H1 (cell line): ENCODE measurements around the gene ADAMTS9. TPM values are rescaled to one million over a fixed set of nuclear protein-coding genes. Genes with fewer than 3 reads are reported as not detected.

Experiments used
- CTCF ChIA-PET: fragments of 300-600 bp; sonication (Branson Sonifier 250); formaldehyde crosslinking; loops from one replicate; lab custom pipeline; 2021; ENCODE audit not compliant: partially characterized antibody; lab: Charles Lee
- POLR2A ChIA-PET: fragments of 300-600 bp; sonication (Branson Sonifier 250); formaldehyde crosslinking; loops from one replicate; lab custom pipeline; 2021; ENCODE audit warnings: inconsistent platforms; ENCODE audit not compliant: partially characterized antibody; lab: Charles Lee
- DNase-seq, 2 experiments: peaks; one replicate each; pipeline versions ENCODE4 v3.0.0 to v3.0.0-alpha.2; 2010 to 2022; ENCODE audit warnings: low spot score in 2 of 2, low read depth in 1 of 2, mixed read lengths in 1 of 2
- FAIRE-seq: peaks from 2 replicates; lab custom pipeline; 2011; peaks lifted over from hg19 to GRCh38; lab: Jason Lieb, UNC
- H2AFZ ChIP-seq: 2 replicates; pipeline ENCODE4 v1.8.1; 2012; ENCODE audit warnings: low read length, inconsistent platforms
- H2AK5ac ChIP-seq: 2 replicates; pipeline ENCODE4 v1.6.1; 2013; ENCODE audit warnings: low read depth, low read length
- H2BK120ac ChIP-seq: replicated peaks from 2 replicates; pipeline ENCODE3; 2013; ENCODE audit warnings: low read depth, low read length, inconsistent platforms
- H2BK12ac ChIP-seq: 2 replicates; pipeline ENCODE4 v1.6.1; 2013; ENCODE audit warnings: low read depth, low read length
- H2BK15ac ChIP-seq: 2 replicates; pipeline ENCODE4 v1.6.1; 2013; ENCODE audit warnings: low read length
- H2BK20ac ChIP-seq: 2 replicates; pipeline ENCODE4 v1.6.1; 2013; ENCODE audit warnings: low read length
- H2BK5ac ChIP-seq: 2 replicates; pipeline ENCODE4 v1.6.1; 2013; ENCODE audit warnings: low read depth, low read length
- H3K14ac ChIP-seq: 2 replicates; pipeline ENCODE4 v1.6.1; 2013; ENCODE audit warnings: inconsistent platforms; ENCODE audit not compliant: insufficient read length
- H3K18ac ChIP-seq: 2 replicates; pipeline ENCODE4 v1.6.1; 2013; ENCODE audit warnings: low read length; ENCODE audit errors: extremely low read depth
- H3K23ac ChIP-seq: 2 replicates; pipeline ENCODE4 v1.6.1; 2013; ENCODE audit warnings: inconsistent platforms; ENCODE audit not compliant: insufficient read length
- H3K23me2 ChIP-seq: 2 replicates; pipeline ENCODE4 v1.6.1; 2013; ENCODE audit warnings: low read depth, low read length
- H3K27ac ChIP-seq: 2 replicates; pipeline ENCODE4 v1.6.1; 2011; ENCODE audit warnings: low read depth, low read length, inconsistent platforms
- H3K27me3 ChIP-seq, 4 experiments: replicated peaks in 1 of 4; 1 replicate in 1 of 4; 2 replicates in 3 of 4; pipeline versions ENCODE4 v1.6.1 to v1.8.1; 2011 to 2013; ENCODE audit warnings: low read length in 3 of 4, mild to moderate bottlenecking in 3 of 4, inconsistent platforms in 2 of 4, mixed read lengths in 2 of 4, moderate library complexity in 1 of 4; ENCODE audit not compliant: control insufficient read depth in 3 of 4, insufficient read depth in 3 of 4; ENCODE audit errors: extremely low read depth in 1 of 4
- H3K36me3 ChIP-seq, 4 experiments: 2 replicates each; pipeline versions ENCODE4 v1.6.1 to v1.8.1; 2011 to 2013; ENCODE audit warnings: mild to moderate bottlenecking in 4 of 4, low read length in 3 of 4, moderate library complexity in 2 of 4, control low read depth in 1 of 4, inconsistent platforms in 1 of 4; ENCODE audit not compliant: insufficient read depth in 4 of 4, control insufficient read depth in 2 of 4
- H3K4ac ChIP-seq: replicated peaks from 2 replicates; pipeline ENCODE3; 2013; ENCODE audit warnings: low read length, low read depth, mixed read lengths, inconsistent platforms; ENCODE audit not compliant: insufficient read length
- H3K4me1 ChIP-seq, 4 experiments: replicated peaks in 1 of 4; 1 replicate in 1 of 4; 2 replicates in 3 of 4; pipeline versions ENCODE4 v1.6.1 to v1.8.1; 2011 to 2013; ENCODE audit warnings: low read length in 3 of 4, inconsistent platforms in 2 of 4, mixed read lengths in 1 of 4; ENCODE audit not compliant: insufficient read depth in 4 of 4, control insufficient read depth in 3 of 4
- H3K4me2 ChIP-seq, 2 experiments: 2 replicates each; pipeline versions ENCODE4 v1.6.1 to v1.8.1; 2011 to 2013; ENCODE audit warnings: low read depth in 2 of 2, low read length in 2 of 2, control low read depth in 1 of 2, inconsistent platforms in 1 of 2, mild to moderate bottlenecking in 1 of 2; ENCODE audit not compliant: insufficient read depth in 1 of 2
- H3K4me3 ChIP-seq, 4 experiments: fragments of 200-600, 300-600 bp in 1 of 4; sonication (generic), shearing (Covaris generic), sonication (Bioruptor Twin) in 1 of 4; 2 replicates each; pipeline versions ENCODE4 v1.5.1 to v1.8.1; 2011 to 2016; ENCODE audit warnings: low read length in 4 of 4, low read depth in 3 of 4, control low read depth in 2 of 4, inconsistent platforms in 2 of 4, mild to moderate bottlenecking in 2 of 4, mixed read lengths in 1 of 4, moderate library complexity in 1 of 4; ENCODE audit not compliant: insufficient read depth in 2 of 4; ENCODE audit errors: extremely low read depth in 1 of 4
- H3K56ac ChIP-seq: replicated peaks from 2 replicates; pipeline ENCODE3; 2013; ENCODE audit warnings: low read depth, mild to moderate bottlenecking, mixed read lengths, low read length, inconsistent platforms; ENCODE audit not compliant: insufficient read length
- H3K79me1 ChIP-seq: 2 replicates; pipeline ENCODE4 v1.6.1; 2013; ENCODE audit warnings: low read depth, low read length, control low read depth
- H3K79me2 ChIP-seq, 2 experiments: 2 replicates each; pipeline versions ENCODE4 v1.6.1 to v1.8.1; 2012 to 2013; ENCODE audit warnings: low read length in 2 of 2, mild to moderate bottlenecking in 2 of 2, inconsistent platforms in 1 of 2; ENCODE audit not compliant: insufficient read depth in 2 of 2, control insufficient read depth in 1 of 2
- H3K9ac ChIP-seq, 4 experiments: replicated peaks in 1 of 4; 1 replicate in 1 of 4; 2 replicates in 3 of 4; pipeline versions ENCODE4 v1.6.1 to v1.8.1; 2011 to 2013; ENCODE audit warnings: low read depth in 3 of 4, low read length in 3 of 4, control low read depth in 2 of 4, mild to moderate bottlenecking in 2 of 4, moderate library complexity in 2 of 4, inconsistent platforms in 1 of 4; ENCODE audit errors: extremely low read depth in 1 of 4
- H3K9me3 ChIP-seq, 2 experiments: 2 replicates each; pipeline versions ENCODE4 v1.6.1 to v1.8.1; 2012 to 2013; ENCODE audit warnings: mild to moderate bottlenecking in 2 of 2, moderate library complexity in 2 of 2, control low read depth in 1 of 2, inconsistent platforms in 1 of 2, low read depth in 1 of 2, low read length in 1 of 2, mixed read lengths in 1 of 2; ENCODE audit not compliant: insufficient read depth in 2 of 2
- H4K20me1 ChIP-seq, 2 experiments: replicated peaks in 1 of 2; 2 replicates each; pipeline versions ENCODE3 to v1.8.1; 2011 to 2013; ENCODE audit warnings: inconsistent platforms in 2 of 2, low read length in 2 of 2, mild to moderate bottlenecking in 1 of 2; ENCODE audit not compliant: insufficient read depth in 2 of 2, control insufficient read depth in 1 of 2
- H4K5ac ChIP-seq: 2 replicates; pipeline ENCODE4 v1.6.1; 2013; ENCODE audit warnings: low read length, low read depth, mixed read lengths, inconsistent platforms; ENCODE audit not compliant: insufficient read length
- H4K8ac ChIP-seq: 2 replicates; pipeline ENCODE4 v1.8.0; 2013; ENCODE audit warnings: mild to moderate bottlenecking, moderate library complexity, low read length, inconsistent platforms; ENCODE audit not compliant: insufficient read depth; ENCODE audit errors: extremely low read depth
- H4K91ac ChIP-seq: replicated peaks from 2 replicates; pipeline ENCODE3; 2013; ENCODE audit warnings: low read length, mixed read lengths, inconsistent platforms; ENCODE audit not compliant: insufficient read length
- BCL11A ChIP-seq, 2 experiments: IDR thresholded peaks; one replicate each; pipeline ENCODE4 v1.6.1; 2011; ENCODE audit warnings: low read depth in 2 of 2, low read length in 2 of 2, mild to moderate bottlenecking in 2 of 2
- KDM5A ChIP-seq: fragments of 200-600 bp; IDR thresholded peaks from 2 replicates; pipeline ENCODE4 v1.7.1; 2012; ENCODE audit warnings: mild to moderate bottlenecking, low read length, inconsistent platforms, mixed read lengths
- MAFK ChIP-seq: IDR thresholded peaks from 2 replicates; pipeline ENCODE4 v1.6.1; 2012; ENCODE audit warnings: low read depth, mild to moderate bottlenecking, improper control_type of control experiment, low read length
- NRF1 ChIP-seq: IDR thresholded peaks from 2 replicates; pipeline ENCODE4 v1.6.1; 2011; ENCODE audit warnings: mild to moderate bottlenecking, low read depth, low read length, improper control_type of control experiment
- POLR2A ChIP-seq, 2 experiments: IDR thresholded peaks; 1 replicate in 1 of 2; 2 replicates in 1 of 2; pipeline ENCODE4 v1.6.1; 2011; ENCODE audit warnings: low read depth in 2 of 2, low read length in 2 of 2, mild to moderate bottlenecking in 2 of 2; ENCODE audit errors: control extremely low read depth in 1 of 2
- POLR2AphosphoS5 ChIP-seq: IDR thresholded peaks from 2 replicates; pipeline ENCODE4 v1.6.1; 2011; ENCODE audit warnings: low read depth, low read length
- SIX5 ChIP-seq: IDR thresholded peaks from 2 replicates; pipeline ENCODE4 v1.6.1; 2011; ENCODE audit warnings: mild to moderate bottlenecking, low read depth, low read length
- SP2 ChIP-seq: IDR thresholded peaks from 2 replicates; pipeline ENCODE4 v1.6.1; 2012; ENCODE audit warnings: mild to moderate bottlenecking, low read length, inconsistent platforms
- TEAD4 ChIP-seq: IDR thresholded peaks from 2 replicates; pipeline ENCODE4 v1.6.1; 2012; ENCODE audit warnings: low read depth, low read length, inconsistent platforms, mixed read lengths
- WGBS, 2 experiments: shearing (Covaris generic) in 1 of 2; methylation state at CpG; one replicate each; pipeline versions ENCODE4 v1.1.6 to v1.1.7; 2013 to 2015; ENCODE audit warnings: low lambda C conversion rate in 2 of 2, mixed read lengths in 2 of 2, inconsistent platforms in 1 of 2, low coverage in 1 of 2, missing lambda C conversion rate in 1 of 2; ENCODE audit not compliant: insufficient replicate concordance in 2 of 2, insufficient coverage in 1 of 2, insufficient read length in 1 of 2; ENCODE audit errors: extremely low coverage in 1 of 2, missing lambda C conversion rate in 1 of 2; 5-methylcytosine and 5-hydroxymethylcytosine counted together
- polyA plus RNA-seq, 7 experiments: library from polyadenylated mRNA; depleted of rRNA in 3 of 7; stranded (reverse) in 5 of 7; unstranded in 2 of 7; fragments of >200 nt in 5 of 7; fragments of 200-250 nt in 2 of 7; gene quantifications; 1 replicate in 5 of 7; 2 replicates in 1 of 7; 4 replicates in 1 of 7; pipeline versions ENCODE4 v1.2.1 to v1.2.3, GENCODE V29; 2011 to 2013; ENCODE audit warnings: missing spikeins in 2 of 7, mixed read lengths in 2 of 7
- total RNA-seq: library from RNA; stranded (reverse); fragmentation: NEBNext Ultra II Directional; extraction: Animal tissue kit (Norgen Biotek cat#: 25700); gene quantifications from 2 replicates; pipeline ENCODE4 v1.2.1, GENCODE V29; 2021
- TF ChIP-seq, protein P1 (sequence below), 3 experiments: IDR thresholded peaks; 1 replicate in 2 of 3; 2 replicates in 1 of 3; pipeline versions ENCODE4 v1.5.1 to v1.6.1; 2011; ENCODE audit warnings: low read length in 3 of 3, mild to moderate bottlenecking in 3 of 3, inconsistent platforms in 2 of 3, low read depth in 1 of 3, moderate library complexity in 1 of 3; ENCODE audit not compliant: insufficient read depth in 1 of 3; ENCODE audit errors: control extremely low read depth in 1 of 3
- TF ChIP-seq, protein P2 (sequence below): IDR thresholded peaks from 2 replicates; pipeline ENCODE4 v1.6.1; 2012; ENCODE audit warnings: inconsistent platforms
- TF ChIP-seq, protein P3 (sequence below): IDR thresholded peaks from 2 replicates; pipeline ENCODE4 v1.6.1; 2011; ENCODE audit warnings: low read depth, mild to moderate bottlenecking, low read length; ENCODE audit not compliant: insufficient read depth

Gene ADAMTS9
- total and polyA plus RNA-seq, 2 of the 8 experiments (the other 6 are each of a cell fraction or from before 2014, with no cell fraction given), result 0.20 to 0.41 TPM

DNA sequence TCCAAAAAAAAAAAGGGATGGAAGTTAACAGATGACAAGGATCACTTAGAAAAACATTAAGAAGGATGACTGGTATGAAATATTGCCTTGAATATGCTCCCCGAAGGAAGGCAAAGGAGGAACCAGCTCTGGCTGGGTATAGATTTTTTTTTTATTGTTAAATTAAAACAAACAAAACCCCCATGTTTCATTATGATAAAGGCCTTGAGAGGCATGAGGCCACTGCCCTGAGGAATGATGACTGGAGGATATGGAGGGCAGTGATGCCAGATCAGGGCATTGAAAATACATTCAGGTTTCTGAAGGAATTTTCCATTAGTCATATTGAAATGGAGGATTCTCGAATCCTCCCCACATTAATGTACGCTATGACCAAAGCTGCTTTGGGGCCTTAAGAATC is 120.9 kb downstream of the ADAMTS9 start:
- H4K20me1 ChIP-seq, result no peaks in the 10 kb centered on the region
- no peaks in the 10 kb centered on the region for H3K36me3 ChIP-seq
- no peak for FAIRE-seq
- H3K23ac ChIP-seq, result no peak overlapping the region
- H3K23me2 ChIP-seq, result no peaks in the 10 kb centered on the region
- POLR2A ChIA-PET, result interaction anchor here (1.4 kb wide), 1 partner anchor 10 kb away, joined by 5 read pairs; no protein-coding TSS in a partner anchor
- 0 out of 7 replicates have a peak, but pooled peaks cover 0 to 3% (median 0%) of the 10 kb centered on the region in 4 experiments for H3K4me1 ChIP-seq
- H3K27ac ChIP-seq, result no peak overlapping the region
- H2AK5ac ChIP-seq, result no peak overlapping the region
- no peaks in the 10 kb centered on the region for H3K27me3 ChIP-seq
- no peak overlapping the region for H2BK12ac ChIP-seq
- WGBS, 2 experiments, result 91% methylated on average over 3 of the region's 3 CpGs; no CpG with 5 or more reads in 1 of the 2 experiments
- H3K4ac ChIP-seq, result no peak overlapping the region
- CTCF ChIA-PET, result interaction anchor here (0.6 to 2.6 kb wide), 4 partner anchors 9 to 125 kb away, joined by 3 to 13 read pairs (median 3); no protein-coding TSS in a partner anchor
- H2BK120ac ChIP-seq, result no peak overlapping the region
- H3K18ac ChIP-seq, result no peak overlapping the region
- H3K79me1 ChIP-seq, result no peaks in the 10 kb centered on the region
- no peak overlapping the region for H2BK20ac ChIP-seq
- H2BK5ac ChIP-seq, result no peak overlapping the region
- no peak overlapping the region for H3K14ac ChIP-seq
- no peak overlapping the region for H3K56ac ChIP-seq
- H3K9me3 ChIP-seq, result no peaks in the 10 kb centered on the region
- H2AFZ ChIP-seq, result no peak overlapping the region
- H4K8ac ChIP-seq, result no peak overlapping the region
- H3K79me2 ChIP-seq, result no peaks in the 10 kb centered on the region
- no peak overlapping the region for H4K91ac ChIP-seq
- no peak overlapping the region for H4K5ac ChIP-seq
- DNase-seq, result no peak
- no peak overlapping the region for H3K4me2 ChIP-seq
- H3K9ac ChIP-seq, result no peak overlapping the region
- H2BK15ac ChIP-seq, result no peak overlapping the region
- no peak overlapping the region for H3K4me3 ChIP-seq
- TF ChIP-seq, protein P1, sequence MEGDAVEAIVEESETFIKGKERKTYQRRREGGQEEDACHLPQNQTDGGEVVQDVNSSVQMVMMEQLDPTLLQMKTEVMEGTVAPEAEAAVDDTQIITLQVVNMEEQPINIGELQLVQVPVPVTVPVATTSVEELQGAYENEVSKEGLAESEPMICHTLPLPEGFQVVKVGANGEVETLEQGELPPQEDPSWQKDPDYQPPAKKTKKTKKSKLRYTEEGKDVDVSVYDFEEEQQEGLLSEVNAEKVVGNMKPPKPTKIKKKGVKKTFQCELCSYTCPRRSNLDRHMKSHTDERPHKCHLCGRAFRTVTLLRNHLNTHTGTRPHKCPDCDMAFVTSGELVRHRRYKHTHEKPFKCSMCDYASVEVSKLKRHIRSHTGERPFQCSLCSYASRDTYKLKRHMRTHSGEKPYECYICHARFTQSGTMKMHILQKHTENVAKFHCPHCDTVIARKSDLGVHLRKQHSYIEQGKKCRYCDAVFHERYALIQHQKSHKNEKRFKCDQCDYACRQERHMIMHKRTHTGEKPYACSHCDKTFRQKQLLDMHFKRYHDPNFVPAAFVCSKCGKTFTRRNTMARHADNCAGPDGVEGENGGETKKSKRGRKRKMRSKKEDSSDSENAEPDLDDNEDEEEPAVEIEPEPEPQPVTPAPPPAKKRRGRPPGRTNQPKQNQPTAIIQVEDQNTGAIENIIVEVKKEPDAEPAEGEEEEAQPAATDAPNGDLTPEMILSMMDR (IDR thresholded peaks at IDR 0.05; ENCODE audit: control extremely low read depth in 1 of 3, insufficient read depth in 1 of 3, low read depth in 1 of 3, low read length in 3 of 3), result no peak
- TF ChIP-seq MAFK, result no peak
- no peak for TF ChIP-seq SIX5
- TF ChIP-seq BCL11A (IDR thresholded peaks at IDR 0.05; ENCODE audit: low read depth in 2 of 2, low read length in 2 of 2), result no peak
- TF ChIP-seq, protein P2, sequence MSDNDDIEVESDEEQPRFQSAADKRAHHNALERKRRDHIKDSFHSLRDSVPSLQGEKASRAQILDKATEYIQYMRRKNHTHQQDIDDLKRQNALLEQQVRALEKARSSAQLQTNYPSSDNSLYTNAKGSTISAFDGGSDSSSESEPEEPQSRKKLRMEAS, result no peak
- TF ChIP-seq KDM5A, result no peak
- TF ChIP-seq TEAD4, result no peak
- TF ChIP-seq POLR2AphosphoS5, result no peak
- TF ChIP-seq, protein P3, sequence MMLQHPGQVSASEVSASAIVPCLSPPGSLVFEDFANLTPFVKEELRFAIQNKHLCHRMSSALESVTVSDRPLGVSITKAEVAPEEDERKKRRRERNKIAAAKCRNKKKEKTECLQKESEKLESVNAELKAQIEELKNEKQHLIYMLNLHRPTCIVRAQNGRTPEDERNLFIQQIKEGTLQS, result no peak
- TF ChIP-seq NRF1, result no peak
- TF ChIP-seq SP2, result no peak
- no peak for TF ChIP-seq POLR2A (IDR thresholded peaks at IDR 0.05; ENCODE audit: control extremely low read depth in 1 of 2, low read depth in 2 of 2, low read length in 2 of 2)
